Gastrocnemius medialis (tissue), 4 donors: ENCODE measurements around the gene AGAP2.

Experiments
- CTCF ChIP-seq, 5 experiments: fragments of 450-650 bp in 3 of 5; fragments of 200-600 bp in 2 of 5; sonication (generic) in 2 of 5; IDR thresholded peaks in 4 of 5; conservative IDR thresholded peaks in 1 of 5; 1 replicate in 4 of 5; 2 replicates in 1 of 5; pipeline ENCODE4 v1.5.1; 2016 to 2019; ENCODE audit warnings: antibody characterized with exemption in 5 of 5, mild to moderate bottlenecking in 3 of 5, moderate library complexity in 3 of 5
- POLR2A ChIP-seq, 2 donors: fragments of 450-650 bp; IDR thresholded peaks; one replicate each; pipeline ENCODE4 v1.6.1; 2017; ENCODE audit warnings: antibody characterized with exemption in 2 of 2, mild to moderate bottlenecking in 2 of 2, moderate library complexity in 2 of 2

DNA sequence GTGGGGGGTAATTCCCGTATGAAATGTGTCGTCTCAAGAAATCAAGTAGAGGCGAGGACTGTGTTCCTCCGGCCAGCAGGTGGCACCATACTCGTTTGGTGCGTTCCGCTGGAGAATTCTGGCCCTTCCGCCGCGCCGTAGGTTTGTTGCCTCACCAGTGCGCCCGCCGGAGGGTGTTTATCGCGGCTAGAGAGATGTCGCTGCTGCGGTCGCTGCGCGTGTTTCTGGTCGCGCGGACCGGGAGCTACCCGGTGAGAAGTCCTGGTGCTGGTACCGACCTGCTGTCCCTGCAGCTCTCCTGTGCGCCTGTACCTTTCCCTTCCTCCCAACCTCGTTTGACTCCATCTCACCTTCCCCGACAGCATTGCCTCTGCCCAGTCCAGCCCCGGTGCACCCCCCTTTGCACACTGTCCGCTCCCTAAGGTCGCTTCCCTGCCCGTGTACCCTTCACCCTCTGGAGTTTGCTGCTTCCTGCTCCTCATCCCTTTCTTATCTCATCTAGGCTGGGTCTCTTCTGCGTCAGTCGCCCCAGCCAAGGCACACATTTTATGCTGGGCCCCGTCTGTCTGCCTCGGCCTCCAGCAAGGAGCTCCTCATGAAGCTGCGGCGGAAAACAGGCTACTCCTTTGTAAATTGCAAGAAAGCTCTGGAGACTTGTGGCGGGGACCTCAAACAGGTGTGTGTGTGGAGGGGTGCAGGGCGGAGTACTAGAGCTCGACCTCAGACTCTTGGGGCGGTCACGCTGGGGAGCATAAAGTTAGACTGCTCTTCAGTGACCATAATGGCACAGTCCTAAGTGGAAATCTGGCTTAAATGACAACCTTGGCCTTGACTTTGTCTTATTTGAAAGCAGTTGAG lies 44.3 kb upstream of the AGAP2 start, which contains the start of gene TSFM:
- TF ChIP-seq CTCF (IDR thresholded peaks at IDR 0.05 in 4 of 5, conservative IDR thresholded peaks at IDR 0.05 in 1 of 5) (peak; percentile 95 to 99 (median 97)), POLR2A (IDR thresholded peaks at IDR 0.05) (peak; percentile 56 to 75)
